Inferior parietal cortex (tissue), 1 donor: Measurements from ENCODE around the gene NALCN.

ENCODE experiments used
- DNase-seq: peaks from one replicate; pipeline ENCODE4 v3.0.0-alpha.2; 2016; ENCODE audit errors: extremely low spot score

NALCN gene

DNA sequence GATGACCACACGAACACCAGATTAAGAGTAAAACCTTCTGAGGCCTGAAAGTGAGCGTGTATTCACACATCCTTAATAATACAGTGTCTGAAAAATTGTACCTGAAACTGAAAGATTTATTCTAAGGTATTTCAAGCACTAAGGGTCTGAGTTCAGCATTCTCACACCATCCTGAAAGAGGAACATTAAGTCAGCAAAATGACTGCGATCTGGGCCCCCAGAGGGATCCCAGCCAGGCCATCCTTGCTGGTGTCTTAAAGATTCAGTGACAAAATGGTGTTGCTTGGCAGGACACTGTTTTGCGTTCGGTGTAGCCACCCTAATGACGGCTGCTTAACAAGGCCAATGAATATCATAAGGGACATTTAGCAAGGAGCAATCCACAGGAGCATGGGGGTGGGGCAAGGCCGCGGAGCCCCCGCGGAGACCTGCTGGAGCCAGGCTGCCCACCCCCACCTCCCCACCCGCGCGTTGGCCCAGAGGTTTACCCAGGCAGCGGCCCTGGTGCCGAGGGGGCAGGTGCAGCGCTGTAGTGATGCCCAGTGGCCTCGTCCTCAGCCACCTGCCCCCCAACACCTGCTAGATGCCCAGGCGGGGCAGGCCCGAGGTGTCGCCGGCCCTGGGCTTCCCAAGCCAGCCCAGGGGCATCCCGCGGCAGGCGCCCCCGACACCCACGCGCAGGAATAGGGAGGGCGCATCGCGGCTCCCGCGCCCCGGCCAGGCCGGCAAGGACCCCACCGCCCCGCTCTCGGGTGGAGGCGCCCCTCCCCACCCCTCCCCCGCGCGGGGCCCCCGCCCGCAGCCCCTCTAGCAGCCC lies 742 bp downstream of the NALCN start:
- peak; percentile 44 for DNase-seq

DNA sequence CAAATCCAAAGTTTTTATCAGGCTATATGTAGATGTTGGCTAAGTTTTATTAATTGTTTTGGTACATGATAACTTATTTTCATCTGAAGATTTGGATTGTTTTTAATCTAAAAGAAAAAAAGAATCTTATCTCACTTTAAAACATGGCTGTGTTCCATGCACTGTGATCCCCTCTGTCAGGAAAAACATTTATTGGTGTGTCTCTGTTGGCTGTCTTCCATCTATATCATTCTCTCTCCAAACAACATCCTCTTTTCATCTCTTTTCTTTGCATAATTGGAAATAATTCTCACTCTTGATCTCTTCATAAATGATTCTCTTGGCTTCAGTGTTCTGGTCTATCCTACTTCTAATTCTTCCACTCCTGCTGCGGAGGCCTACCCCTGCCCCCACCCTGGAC lies 4.2 kb downstream of the NALCN start:
- DNase-seq, result no peak

DNA sequence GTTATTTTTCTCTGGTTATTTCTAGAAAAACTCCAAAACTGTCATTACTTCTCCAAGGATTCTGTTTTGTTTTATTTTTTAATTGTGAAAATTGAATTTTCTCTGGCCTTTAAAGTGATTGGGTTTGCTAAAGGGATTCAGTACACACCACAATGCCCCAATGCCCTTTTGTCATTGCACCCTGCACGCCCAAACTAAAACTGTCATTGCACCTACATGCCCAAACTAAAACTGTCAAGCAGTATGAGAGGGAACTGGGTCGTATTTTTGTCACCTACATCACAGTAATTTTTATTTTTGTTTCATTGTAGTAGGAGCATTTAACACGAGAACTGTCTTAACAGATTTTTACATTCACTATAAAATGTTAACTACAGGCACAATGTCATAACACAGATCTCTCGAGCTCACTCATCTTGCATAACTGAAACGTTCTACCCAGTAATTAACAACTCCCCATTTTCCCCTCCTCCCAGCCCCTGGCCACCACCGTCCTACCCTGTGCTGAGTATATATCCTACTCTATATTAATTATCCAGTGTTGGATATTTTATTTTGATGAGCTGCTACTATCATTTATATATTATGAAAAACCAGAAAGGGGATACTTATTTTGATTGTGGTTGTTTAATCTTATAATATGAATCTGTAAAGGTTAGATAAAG lies 7.2 kb downstream of the NALCN start:
- no peak for DNase-seq

DNA sequence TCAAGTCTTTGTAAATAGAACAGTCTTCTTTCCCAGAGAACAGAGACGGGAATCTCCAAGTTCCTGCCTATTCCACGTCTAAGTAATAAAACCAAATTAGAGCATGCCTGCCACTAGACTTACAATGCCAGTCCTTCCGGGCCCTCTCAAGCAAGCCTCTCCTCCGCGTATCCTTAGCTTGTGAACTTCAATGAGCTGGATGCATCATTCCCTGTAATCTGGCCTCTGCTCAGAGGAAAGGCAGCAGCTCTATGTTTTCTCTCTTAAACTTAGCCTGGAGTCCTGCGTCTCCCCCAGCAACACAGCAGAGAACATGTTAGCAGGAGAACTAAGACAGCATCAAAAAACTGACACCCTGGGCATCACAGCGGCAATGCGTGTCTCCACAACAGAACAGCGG lies 8.2 kb downstream of the NALCN start:
- peak; percentile 14 for DNase-seq

DNA sequence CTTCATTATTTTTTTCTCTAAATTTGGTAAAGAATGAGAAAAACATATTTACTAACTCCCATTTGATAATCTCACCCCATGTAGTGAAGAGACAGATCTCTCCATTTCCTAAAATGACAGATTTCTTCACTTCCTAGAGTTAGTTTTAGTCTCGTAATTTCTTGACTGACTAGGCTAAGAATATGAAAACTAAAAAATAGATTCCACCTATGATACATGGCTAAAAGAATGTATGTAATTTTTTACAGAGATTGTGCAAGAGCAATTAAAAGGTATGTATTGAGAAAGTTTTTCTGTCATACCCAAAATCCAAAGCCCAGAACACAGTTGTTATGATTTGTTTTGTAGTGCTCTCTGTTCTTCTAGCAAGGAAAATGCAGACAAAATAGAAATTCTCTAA lies 9.5 kb downstream of the NALCN start:
- DNase-seq, result no peak

DNA sequence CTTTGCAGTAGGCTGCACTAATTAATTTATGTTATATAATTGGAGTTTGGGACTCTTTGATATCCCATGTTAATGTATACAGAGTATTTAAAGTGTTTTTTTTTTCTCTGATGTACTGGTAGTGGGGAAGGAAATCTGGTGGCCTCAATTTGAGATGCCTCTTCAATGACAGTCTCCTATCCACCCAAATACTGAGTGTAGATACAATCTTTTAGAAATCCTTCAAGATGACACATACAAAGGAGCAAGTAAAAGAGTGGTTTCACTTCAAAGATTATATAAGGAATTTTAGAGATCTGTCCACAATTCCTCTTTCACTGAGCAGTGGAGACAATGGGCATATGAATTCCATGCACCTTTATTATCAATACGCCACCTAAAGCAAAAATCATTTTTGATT lies 15.1 kb downstream of the NALCN start:
- no peak for DNase-seq

DNA sequence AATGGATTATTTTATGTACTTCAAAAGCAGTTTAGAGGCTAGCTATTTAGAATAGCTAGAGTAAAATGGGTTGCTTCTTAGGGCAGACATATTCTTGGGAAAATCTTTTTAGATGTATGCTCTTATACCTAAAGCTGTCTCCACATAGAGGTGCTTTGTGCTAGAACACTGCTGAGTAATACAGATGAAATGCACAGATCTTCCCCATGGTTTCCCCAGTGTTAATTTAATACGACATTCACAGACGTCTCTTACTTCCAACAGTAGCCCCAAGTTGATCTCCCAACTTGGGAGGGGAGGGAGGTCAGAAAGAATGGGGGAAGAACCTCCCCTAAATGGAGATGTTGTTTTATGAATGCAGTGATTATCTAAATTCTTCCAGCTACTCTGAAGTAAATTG lies 16.9 kb downstream of the NALCN start:
- DNase-seq, result no peak

DNA sequence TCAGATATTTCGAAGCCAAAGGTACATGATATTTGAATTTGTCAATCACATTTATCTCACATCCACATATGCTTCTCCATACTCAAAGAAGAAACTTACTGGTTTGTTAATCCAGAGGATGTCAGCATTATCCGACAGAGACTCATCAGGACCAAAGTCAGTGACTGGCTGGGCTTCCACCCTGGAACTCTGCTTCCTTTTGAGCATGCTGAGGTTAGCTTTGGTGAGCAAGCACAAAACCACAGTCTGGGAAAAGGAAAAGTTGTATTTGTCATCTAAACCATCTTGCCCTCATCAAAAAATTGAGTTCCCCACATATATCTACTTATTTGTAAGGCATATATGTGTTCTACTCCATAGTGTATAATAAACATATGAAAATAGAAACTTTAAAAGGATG lies 17.4 kb downstream of the NALCN start:
- DNase-seq, result no peak

DNA sequence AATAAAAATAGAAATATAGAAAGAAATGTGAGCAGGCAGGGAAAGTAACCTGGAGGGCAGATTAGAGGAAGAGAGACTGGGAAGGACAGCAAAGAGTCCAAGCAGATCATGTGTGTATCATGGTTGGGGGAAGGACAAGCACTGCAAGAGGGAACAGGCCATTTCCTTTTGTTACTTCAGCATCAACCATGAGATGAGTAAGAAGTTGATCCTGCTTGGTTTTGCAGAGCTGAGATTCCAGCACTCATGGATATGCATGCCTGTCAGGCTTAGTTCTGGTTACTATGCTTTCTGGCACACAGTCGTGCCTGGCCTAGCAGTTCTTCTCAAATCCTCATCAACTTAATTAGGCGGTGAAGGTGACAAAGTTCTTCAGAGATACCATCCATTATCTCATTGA lies 18.1 kb downstream of the NALCN start:
- no peak for DNase-seq

DNA sequence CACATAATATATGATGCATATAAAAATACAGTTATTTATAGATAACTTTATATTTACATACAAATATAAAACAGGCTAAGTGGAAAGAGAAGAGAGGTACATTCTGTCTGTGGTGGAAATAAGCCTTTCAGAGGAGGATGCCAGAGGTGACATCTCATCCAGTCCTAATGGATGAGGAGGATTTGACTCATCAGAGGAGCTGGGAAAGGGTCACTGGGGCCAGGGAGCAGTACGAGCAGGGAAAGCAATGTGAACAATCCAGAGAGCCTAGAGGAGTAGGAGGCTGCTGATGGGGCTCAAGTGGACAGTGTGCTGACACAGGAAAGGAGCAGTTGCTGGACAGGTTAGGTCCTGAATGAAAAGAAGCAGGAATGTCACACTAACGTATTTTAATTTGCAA lies 18.6 kb downstream of the NALCN start:
- DNase-seq, result no peak

DNA sequence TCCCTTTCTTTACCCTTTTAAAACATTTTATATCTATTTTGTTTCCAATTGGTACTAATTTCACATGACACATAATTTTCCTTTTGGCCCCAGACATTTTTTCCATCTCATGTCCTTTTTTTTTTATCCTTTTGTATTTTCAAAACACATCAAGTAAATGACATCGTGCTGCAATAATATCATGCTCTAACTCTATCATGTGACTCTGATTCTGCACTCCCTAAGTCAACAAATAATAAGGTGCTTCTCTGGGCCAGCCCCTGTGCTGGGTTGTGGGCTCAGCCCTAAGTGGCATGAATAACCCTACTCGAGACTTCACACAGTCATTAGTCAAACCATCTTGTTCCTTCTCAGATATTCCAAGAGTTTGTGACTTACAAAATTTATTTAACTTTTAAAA lies 21.7 kb downstream of the NALCN start:
- DNase-seq, result no peak

DNA sequence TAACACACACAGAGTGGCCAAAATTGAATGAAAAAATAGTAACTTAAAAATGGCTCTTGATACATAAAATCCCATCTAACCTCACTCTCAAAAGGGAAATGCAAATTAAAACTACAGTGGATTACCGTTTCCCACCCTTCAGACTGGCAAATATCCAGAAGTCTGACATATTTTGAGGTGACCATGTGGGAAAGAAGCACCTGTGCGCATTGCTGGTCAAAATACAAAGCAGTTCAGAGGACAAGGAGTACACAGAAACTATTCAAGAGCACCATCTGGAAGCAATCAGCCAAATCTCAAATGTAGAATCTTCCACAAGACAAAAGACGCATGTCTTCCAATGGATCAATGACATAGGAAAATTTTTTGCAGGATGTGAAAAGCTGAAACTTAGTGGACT lies 23.2 kb downstream of the NALCN start:
- DNase-seq, result no peak

DNA sequence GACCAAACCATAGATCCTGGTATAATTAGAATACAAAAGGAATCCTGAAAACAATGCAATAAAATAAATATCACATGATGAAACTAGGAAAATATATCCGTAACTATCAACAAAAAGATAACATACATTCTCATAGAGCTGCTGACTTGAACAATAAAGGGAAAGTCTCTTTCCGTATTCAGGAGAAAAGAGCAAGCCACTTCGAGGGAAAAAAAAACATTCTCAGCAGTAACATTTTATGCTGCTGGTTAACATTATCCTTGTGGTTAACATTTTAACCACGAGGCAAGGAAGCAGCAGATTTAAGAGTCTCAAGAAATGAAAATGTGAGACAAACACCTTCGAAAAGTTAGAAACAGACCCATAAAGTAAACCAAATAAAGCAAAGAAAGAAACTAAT lies 25.8 kb downstream of the NALCN start:
- no peak for DNase-seq

DNA sequence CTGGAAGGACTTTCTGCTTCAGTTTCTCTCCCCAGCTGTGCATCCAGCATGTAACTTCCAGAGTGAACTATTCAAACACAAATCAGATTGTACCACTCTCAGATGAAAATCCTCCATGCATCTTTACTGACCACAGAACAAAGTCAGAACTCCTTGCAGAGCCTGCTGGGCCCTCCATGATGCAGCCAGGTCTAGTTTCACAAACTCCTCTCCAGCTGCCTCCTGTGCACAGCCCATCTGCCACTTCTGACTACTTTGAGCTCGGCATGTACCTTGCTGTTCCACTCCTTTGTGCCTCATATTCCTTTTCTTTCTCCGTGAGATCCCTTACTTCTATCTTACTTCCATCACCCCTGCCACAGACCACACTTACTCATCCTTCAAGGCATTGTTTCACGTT lies 31.4 kb downstream of the NALCN start:
- DNase-seq, result no peak

DNA sequence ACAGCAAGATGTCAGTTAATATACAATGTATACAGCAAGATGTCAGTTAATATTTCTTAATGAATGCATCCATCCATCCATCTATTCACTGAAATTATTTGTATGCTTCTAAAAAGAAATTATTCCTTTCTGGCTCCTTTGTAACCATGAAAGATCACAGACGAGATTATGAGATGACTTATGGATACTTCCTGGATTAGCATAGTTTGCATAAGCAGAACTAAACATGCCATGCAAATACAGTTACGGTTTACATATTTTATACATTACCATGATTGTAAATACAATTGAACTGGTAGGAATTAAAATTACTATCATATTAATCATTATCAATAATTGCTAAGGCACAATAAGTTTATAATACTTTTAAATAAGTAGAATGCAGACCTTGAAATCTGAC lies 32.7 kb downstream of the NALCN start:
- DNase-seq, result no peak

DNA sequence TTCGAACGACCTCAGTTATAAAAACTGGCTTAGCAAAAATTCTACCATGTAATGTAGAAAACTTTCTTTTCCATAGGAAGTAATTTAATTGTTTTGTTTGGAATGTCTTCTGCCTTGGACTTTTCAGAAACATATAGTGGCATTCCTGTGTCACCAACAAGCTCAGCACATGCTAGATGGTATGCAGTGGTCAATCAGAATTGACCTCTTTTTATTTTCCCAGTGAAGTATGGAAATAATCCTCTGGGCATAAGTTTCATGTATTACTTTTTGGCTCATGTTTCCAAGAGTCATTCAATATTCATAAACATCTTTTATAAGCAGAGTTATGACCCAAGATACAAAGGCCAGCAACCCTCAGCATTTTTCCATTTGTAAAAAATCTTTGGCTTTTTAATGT lies 33.6 kb downstream of the NALCN start:
- DNase-seq, result no peak

DNA sequence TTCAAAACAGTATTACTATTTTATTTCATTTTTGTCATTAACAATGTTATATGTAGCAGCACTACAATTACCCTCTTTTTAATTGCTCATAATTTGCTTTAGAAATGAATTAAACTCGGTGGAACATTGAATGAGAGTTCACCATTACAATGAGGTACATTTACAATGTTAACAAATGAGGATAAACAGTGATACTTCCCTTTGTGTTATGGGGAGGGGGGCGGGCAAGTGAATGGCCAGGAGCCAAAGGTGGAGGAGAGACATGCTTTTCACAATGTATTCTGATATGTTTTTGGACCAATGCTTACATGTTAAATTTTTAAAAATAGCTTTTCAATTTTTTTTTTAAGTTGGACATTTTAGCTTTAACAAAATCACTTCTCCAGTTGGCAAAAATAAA lies 34.2 kb downstream of the NALCN start:
- DNase-seq, result no peak

DNA sequence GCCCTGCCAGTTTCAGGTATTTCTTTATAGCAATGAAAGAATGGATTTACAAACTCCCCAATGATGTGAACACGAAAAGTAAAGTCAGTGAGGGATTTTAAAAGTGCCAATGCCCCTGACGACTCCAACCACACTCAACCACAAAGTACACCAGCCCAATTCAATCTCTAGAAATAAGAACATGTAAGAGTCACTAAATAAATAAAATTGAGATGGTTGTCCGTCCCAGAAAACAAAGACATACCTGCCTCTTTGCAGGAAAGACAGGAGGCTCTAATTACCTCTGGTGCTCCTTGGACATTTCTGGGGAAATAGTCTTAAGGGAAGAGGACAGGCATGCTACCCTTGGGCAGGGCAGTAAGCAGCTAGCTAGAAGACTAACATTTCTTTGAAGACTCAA lies 55.8 kb downstream of the NALCN start:
- DNase-seq, result no peak

DNA sequence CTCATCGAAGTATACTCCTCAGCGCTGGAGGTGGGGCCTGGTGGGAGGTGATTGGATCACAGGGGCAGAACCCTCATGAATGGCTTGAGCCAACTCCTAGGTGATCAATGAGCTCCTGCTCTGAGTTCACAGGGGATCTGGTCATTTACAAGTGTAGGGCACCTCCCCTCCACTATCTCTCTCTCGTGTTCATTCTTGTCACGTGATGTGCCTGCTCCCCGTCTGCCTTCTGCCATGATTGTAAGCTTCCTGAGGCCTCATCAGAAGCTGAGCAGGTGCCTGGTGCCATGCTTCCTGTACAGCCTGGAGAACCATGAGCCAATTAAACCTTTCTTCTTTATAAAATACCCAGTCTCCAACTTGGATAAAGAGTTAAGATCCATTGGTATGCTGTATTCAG lies 61.4 kb downstream of the NALCN start:
- DNase-seq, result no peak

DNA sequence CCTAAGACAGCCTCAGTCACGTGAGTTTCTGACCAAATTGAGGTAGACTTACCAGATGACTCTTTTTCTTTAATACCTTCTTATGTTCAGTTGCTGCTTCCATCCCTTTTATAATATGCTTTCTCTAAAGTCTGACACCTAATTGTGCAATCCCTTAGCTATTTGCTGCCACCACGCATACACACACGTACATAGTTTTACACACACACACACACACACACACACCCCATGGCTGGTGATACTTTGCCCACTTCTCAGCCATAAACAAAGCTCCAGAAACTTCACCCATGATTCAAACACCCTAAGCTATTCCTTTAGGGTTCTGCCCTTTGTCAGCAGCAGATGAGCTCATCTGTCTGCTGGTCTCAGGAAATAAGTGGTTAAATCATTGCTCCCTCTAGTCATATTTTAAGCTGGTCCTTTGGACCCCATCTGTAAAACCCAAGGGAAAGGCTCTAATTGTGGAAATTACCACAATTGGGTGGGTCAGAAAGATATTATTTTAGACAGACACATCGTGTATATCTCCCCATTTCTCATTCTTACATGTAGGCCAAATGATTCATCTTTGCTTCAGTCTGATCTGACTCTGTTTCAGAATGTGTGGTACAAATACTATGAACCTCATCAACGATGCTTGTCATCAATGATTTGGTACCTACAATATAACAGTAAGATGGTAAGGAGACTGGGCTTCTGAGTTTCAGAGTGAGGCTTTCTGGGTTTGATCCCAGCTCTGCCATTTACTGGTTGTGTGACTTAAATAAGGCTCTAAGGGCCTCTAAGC lies 69.2 kb downstream of the NALCN start:
- DNase-seq, result no peak

DNA sequence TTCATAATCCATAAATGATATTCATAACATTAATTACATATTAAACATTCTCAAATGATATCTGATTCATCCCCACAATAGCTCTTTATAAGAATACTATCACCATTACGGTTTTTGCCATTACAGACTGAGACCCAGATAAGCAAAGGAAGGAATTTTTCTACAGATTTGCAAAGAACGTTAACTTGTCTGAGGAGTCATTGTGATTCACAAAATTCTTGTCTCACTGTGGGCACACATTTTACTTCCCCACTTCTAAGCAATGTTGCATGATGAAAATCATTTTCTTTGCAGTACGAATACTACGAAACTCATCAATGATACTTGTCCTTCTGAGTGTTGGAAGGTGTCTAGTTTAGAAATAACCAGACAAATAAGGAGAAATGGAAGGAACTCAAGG lies 70.1 kb downstream of the NALCN start:
- no peak for DNase-seq

DNA sequence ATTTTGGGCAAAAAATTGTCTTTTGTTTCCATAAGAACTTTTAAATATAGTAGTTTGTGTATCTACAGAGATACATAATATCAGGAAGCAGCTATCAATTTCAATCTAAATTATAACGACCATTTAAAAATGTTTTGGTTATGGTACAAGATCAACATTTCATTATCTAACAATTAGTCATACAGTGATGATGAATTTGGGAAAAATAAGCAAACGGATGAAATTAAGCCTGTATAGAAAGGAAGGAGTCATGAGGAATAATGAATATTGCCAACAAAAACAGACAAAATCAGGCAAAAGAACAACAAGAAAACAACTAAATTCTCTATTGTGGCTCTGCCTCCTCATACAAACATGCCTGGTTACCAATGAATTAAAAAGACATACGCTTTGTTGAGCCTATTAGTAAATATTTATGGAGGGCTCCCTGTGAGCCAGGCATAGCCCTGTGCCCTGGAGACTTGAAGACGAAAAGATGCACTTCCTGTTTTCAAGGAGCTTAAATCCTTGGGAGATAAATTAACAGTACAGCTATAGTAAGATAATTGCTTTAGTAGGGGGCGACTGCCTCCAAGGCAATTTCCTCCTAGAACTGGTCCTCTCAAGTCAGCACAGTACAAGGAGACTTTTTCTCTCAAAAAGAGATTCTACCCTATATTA lies 73.0 kb downstream of the NALCN start:
- no peak for DNase-seq
